Neural cell (in vitro differentiated cells): Measurements from ENCODE around the gene DNM3. TPM values are rescaled to one million over a fixed set of nuclear protein-coding genes. Genes with fewer than 3 reads are reported as not detected.

Experiments used
- H2AFZ ChIP-seq: fragments of 200-600, 300-800 bp; sonication (generic), shearing (Covaris generic); 2 replicates; pipeline ENCODE4 v1.6.0; 2014; ENCODE audit warnings: low read depth, mild to moderate bottlenecking, antibody characterized with exemption, low read length, moderate library complexity
- H3F3A ChIP-seq: fragments of 200-600 bp; shearing (Covaris generic); 2 replicates; pipeline ENCODE4 v1.6.1; 2016; ENCODE audit warnings: mild to moderate bottlenecking, moderate library complexity, mixed read lengths, antibody characterized with exemption, low read length; ENCODE audit not compliant: insufficient read depth, poor library complexity, severe bottlenecking
- H3K27ac ChIP-seq: fragments of 200-600, 300-800 bp; sonication (generic), shearing (Covaris generic); 2 replicates; pipeline ENCODE4 v1.5.1; 2014; ENCODE audit warnings: mild to moderate bottlenecking, low read length, moderate library complexity
- H3K27me3 ChIP-seq: fragments of 300-800, 200-600 bp; sonication (generic), shearing (Covaris generic); 2 replicates; pipeline ENCODE4 v1.6.0; 2014; ENCODE audit warnings: mild to moderate bottlenecking, low read depth, low read length, moderate library complexity; ENCODE audit not compliant: insufficient read depth
- H3K36me3 ChIP-seq: fragments of 300-800, 200-600 bp; sonication (generic), shearing (Covaris generic); 2 replicates; pipeline ENCODE4 v1.5.1; 2014; ENCODE audit warnings: mild to moderate bottlenecking, antibody characterized with exemption, low read length, moderate library complexity; ENCODE audit not compliant: insufficient read depth
- H3K4me2 ChIP-seq: fragments of 300-800, 200-600 bp; sonication (generic), shearing (Covaris generic); 2 replicates; pipeline ENCODE4 v1.6.0; 2014; ENCODE audit warnings: mild to moderate bottlenecking, low read length
- H3K4me3 ChIP-seq: fragments of 300-800, 200-600 bp; sonication (generic), shearing (Covaris generic); 2 replicates; pipeline ENCODE4 v1.5.1; 2014; ENCODE audit warnings: mild to moderate bottlenecking, low read length, moderate library complexity
- H3K79me2 ChIP-seq: fragments of 200-600 bp; shearing (Covaris generic); replicated peaks from 2 replicates; pipeline ENCODE4 v1.6.0; 2014; ENCODE audit warnings: mild to moderate bottlenecking, low read length, moderate library complexity; ENCODE audit not compliant: insufficient read depth
- H3K9ac ChIP-seq: fragments of 300-800, 200-600 bp; sonication (generic), shearing (Covaris generic); 2 replicates; pipeline ENCODE4 v1.6.1; 2016; ENCODE audit warnings: mild to moderate bottlenecking, low read length, mixed read lengths
- H3K9me2 ChIP-seq: fragments of 200-600 bp; shearing (Covaris generic); 2 replicates; pipeline ENCODE4 v1.6.1; 2016; ENCODE audit warnings: mild to moderate bottlenecking, low read length, mixed read lengths; ENCODE audit not compliant: insufficient read depth
- H3K9me3 ChIP-seq: fragments of 200-600, 300-800 bp; sonication (generic), shearing (Covaris generic); 2 replicates; pipeline ENCODE4 v1.6.1; 2016; ENCODE audit warnings: mild to moderate bottlenecking, mixed run types, low read length, moderate library complexity, mixed read lengths
- H4K20me1 ChIP-seq: fragments of 200-600 bp; shearing (Covaris generic); 2 replicates; pipeline ENCODE4 v1.6.1; 2016; ENCODE audit warnings: mild to moderate bottlenecking, mixed run types; ENCODE audit not compliant: insufficient read depth
- CTCF ChIP-seq: fragments of 450-650 bp; IDR thresholded peaks from 2 replicates; pipeline ENCODE4 v1.5.1; 2014; ENCODE audit warnings: antibody characterized with exemption, mild to moderate bottlenecking, moderate library complexity; ENCODE audit not compliant: poor library complexity, severe bottlenecking
- EP300 ChIP-seq: fragments of 450-650 bp; conservative IDR thresholded peaks from 2 replicates; pipeline ENCODE4 v1.6.1; 2014; ENCODE audit warnings: antibody characterized with exemption, mild to moderate bottlenecking, moderate library complexity; ENCODE audit not compliant: poor library complexity, severe bottlenecking
- EZH2 ChIP-seq: fragments of 200-600, 300-800 bp; shearing (Covaris generic), sonication (generic); IDR thresholded peaks from 2 replicates; pipeline ENCODE4 v1.6.1; 2014; ENCODE audit warnings: antibody characterized with exemption, low read length, borderline replicate concordance, mild to moderate bottlenecking; ENCODE audit not compliant: insufficient read depth, poor library complexity, severe bottlenecking
- MXI1 ChIP-seq: fragments of 450-650 bp; conservative IDR thresholded peaks from 2 replicates; pipeline ENCODE4 v1.6.1; 2014; ENCODE audit warnings: antibody characterized with exemption, mild to moderate bottlenecking; ENCODE audit not compliant: poor library complexity, severe bottlenecking
- POLR2AphosphoS5 ChIP-seq: IDR thresholded peaks from 2 replicates; pipeline ENCODE4 v1.6.1; 2012
- RAD21 ChIP-seq: fragments of 450-650 bp; conservative IDR thresholded peaks from 2 replicates; pipeline ENCODE4 v1.6.1; 2014; ENCODE audit warnings: antibody characterized with exemption, mild to moderate bottlenecking, moderate library complexity
- SMC3 ChIP-seq: fragments of 450-650 bp; conservative IDR thresholded peaks from 2 replicates; pipeline ENCODE4 v1.6.1; 2014; ENCODE audit warnings: antibody characterized with exemption, mild to moderate bottlenecking, moderate library complexity; ENCODE audit not compliant: poor library complexity
- TAF1 ChIP-seq: IDR thresholded peaks from 2 replicates; pipeline ENCODE4 v1.6.1; 2012; ENCODE audit warnings: low read depth
- polyA plus RNA-seq: library from polyadenylated mRNA; depleted of rRNA; stranded (reverse); fragments of >200 nt; gene quantifications from 2 replicates; pipeline ENCODE4 v1.2.3, GENCODE V29; 2014
- TF ChIP-seq, protein P1 (sequence below): IDR thresholded peaks from 2 replicates; pipeline ENCODE4 v1.6.1; 2012; ENCODE audit warnings: borderline replicate concordance

The DNM3 gene
- polyA plus RNA-seq, 1 donor from 2014 or later = 37.1 TPM

GRCh38 chr1:172270605-172271004, 429.3 kb downstream of the DNM3 start:
- H4K20me1 ChIP-seq = no peaks in the 10 kb centered on the region
- no peak overlapping the region for H3K4me2 ChIP-seq
- no peaks in the 10 kb centered on the region for H3K9me3 ChIP-seq
- no peaks in the 10 kb centered on the region for H3K36me3 ChIP-seq
- no peaks in the 10 kb centered on the region for H3K9me2 ChIP-seq
- H3K9ac ChIP-seq = no peak overlapping the region
- H3K27me3 ChIP-seq = no peaks in the 10 kb centered on the region
- H3F3A ChIP-seq = no peaks in the 10 kb centered on the region
- no peaks in the 10 kb centered on the region for H3K79me2 ChIP-seq
- TF ChIP-seq TAF1 (no peak), POLR2AphosphoS5 (no peak), CTCF (no peak), SMC3 (no peak), MXI1 (no peak), RAD21 (no peak)
- TF ChIP-seq, protein P1, sequence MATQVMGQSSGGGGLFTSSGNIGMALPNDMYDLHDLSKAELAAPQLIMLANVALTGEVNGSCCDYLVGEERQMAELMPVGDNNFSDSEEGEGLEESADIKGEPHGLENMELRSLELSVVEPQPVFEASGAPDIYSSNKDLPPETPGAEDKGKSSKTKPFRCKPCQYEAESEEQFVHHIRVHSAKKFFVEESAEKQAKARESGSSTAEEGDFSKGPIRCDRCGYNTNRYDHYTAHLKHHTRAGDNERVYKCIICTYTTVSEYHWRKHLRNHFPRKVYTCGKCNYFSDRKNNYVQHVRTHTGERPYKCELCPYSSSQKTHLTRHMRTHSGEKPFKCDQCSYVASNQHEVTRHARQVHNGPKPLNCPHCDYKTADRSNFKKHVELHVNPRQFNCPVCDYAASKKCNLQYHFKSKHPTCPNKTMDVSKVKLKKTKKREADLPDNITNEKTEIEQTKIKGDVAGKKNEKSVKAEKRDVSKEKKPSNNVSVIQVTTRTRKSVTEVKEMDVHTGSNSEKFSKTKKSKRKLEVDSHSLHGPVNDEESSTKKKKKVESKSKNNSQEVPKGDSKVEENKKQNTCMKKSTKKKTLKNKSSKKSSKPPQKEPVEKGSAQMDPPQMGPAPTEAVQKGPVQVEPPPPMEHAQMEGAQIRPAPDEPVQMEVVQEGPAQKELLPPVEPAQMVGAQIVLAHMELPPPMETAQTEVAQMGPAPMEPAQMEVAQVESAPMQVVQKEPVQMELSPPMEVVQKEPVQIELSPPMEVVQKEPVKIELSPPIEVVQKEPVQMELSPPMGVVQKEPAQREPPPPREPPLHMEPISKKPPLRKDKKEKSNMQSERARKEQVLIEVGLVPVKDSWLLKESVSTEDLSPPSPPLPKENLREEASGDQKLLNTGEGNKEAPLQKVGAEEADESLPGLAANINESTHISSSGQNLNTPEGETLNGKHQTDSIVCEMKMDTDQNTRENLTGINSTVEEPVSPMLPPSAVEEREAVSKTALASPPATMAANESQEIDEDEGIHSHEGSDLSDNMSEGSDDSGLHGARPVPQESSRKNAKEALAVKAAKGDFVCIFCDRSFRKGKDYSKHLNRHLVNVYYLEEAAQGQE = no peak
- no peak overlapping the region for H3K4me3 ChIP-seq
- no peak overlapping the region for H3K27ac ChIP-seq
- H2AFZ ChIP-seq = no peak overlapping the region

DNA sequence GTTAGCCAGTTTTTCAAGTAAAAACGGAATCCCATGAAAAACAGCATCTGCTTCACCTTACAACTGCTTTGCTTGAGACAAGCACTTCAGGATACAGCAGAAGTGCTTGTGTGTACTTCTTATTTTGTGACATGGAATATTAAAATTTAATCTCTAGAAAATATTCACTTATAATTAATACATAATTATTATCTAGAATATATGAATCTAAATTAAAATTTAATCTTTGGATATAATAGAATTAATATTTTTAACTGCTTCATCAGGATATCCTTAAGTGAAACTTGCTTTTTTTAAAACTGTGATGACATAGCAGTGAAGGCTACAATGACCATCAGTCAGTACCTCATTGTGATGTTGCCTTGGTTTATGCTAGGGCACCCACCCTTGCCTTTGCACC, 430.8 kb downstream of the DNM3 start:
- Histone ChIP-seq H2AFZ (no peak overlapping the region), H3K9me2 (no peaks in the 10 kb centered on the region), H3K79me2 (no peaks in the 10 kb centered on the region), H3K9me3 (no peaks in the 10 kb centered on the region), H3K27me3 (no peaks in the 10 kb centered on the region), H3K9ac (no peak overlapping the region), H3K4me3 (no peak overlapping the region), H3F3A (no peaks in the 10 kb centered on the region), H3K27ac (no peak overlapping the region), H3K4me2 (no peak overlapping the region), H4K20me1 (no peaks in the 10 kb centered on the region), H3K36me3 (no peaks in the 10 kb centered on the region)
- no peak for TF ChIP-seq SMC3

DNA sequence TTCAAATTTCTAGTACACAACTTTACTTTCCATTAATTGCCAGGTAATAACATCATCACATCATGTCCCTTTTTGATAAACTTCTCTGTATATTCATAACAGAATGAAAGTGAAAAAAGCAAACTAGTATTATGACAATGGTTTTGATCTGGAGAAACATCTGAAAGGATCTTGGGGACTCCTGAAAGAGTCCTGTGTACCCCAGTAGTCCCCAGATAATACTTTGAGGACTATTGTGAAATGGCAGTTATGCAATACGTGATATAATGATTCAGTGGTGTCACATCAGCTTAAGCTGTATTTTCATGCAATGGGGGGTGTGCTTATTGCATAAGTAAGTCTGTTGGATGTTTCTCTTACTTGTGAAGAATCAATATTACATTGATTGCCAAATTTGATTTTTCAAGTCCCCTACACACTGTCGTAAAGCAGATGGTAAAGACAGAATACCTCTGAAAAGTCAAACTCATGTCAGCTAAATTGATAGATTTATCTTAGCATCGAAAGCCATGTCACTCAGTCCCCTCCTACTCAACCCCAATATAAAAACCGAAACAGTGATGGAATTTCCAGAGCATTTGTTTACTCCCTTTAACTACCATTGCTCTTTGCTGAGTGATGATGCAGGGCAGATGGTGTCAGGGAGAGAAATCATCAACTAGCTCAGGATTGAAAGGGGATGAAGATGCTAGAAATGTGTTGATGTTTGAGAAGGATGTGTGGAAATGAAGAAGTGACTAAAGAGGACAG, 432.5 kb downstream of the DNM3 start:
- Histone ChIP-seq H3K36me3 (no peaks in the 10 kb centered on the region), H2AFZ (no peak overlapping the region), H3K9ac (no peak overlapping the region), H4K20me1 (no peaks in the 10 kb centered on the region), H3K4me3 (no peak overlapping the region), H3K9me2 (no peaks in the 10 kb centered on the region), H3F3A (no peaks in the 10 kb centered on the region), H3K4me2 (no peak overlapping the region), H3K27ac (no peak overlapping the region), H3K27me3 (no peaks in the 10 kb centered on the region), H3K79me2 (no peaks in the 10 kb centered on the region), H3K9me3 (no peaks in the 10 kb centered on the region)
- TF ChIP-seq, protein P1 = no peak
- TF ChIP-seq POLR2AphosphoS5 = no peak
- TF ChIP-seq CTCF = no peak
- no peak for TF ChIP-seq SMC3
- no peak for TF ChIP-seq MXI1
- no peak for TF ChIP-seq EP300
- TF ChIP-seq TAF1 = no peak
- no peak for TF ChIP-seq EZH2
- TF ChIP-seq RAD21 = no peak
